GM12891 (cell line): Measurements from ENCODE around the gene LENG1.
"Not testable (repeated sequence)": the region's sequence is repeated elsewhere in the genome, so short reads cannot be mapped to it uniquely, and the experiment has no call there.

Source experiments
- DNase-seq: peaks from one replicate; pipeline ENCODE4 v3.0.0; 2011; ENCODE audit warnings: low spot score; ENCODE audit not compliant: insufficient read length
- FAIRE-seq: peaks from 2 replicates; lab custom pipeline; 2011; peaks lifted over from hg19 to GRCh38; lab: Jason Lieb, UNC
- PAX5 ChIP-seq: IDR thresholded peaks from 2 replicates; pipeline ENCODE4 v1.6.1; 2011; ENCODE audit warnings: low read length, moderate library complexity, mild to moderate bottlenecking; ENCODE audit not compliant: insufficient read depth, severe bottlenecking
- POLR2A ChIP-seq: IDR thresholded peaks from 2 replicates; pipeline ENCODE4 v1.6.1; 2011; ENCODE audit warnings: low read depth, low read length, control low read depth
- POLR2AphosphoS5 ChIP-seq: IDR thresholded peaks from 2 replicates; pipeline ENCODE4 v1.6.1; 2011; ENCODE audit warnings: low read depth, low read length, control low read depth
- POU2F2 ChIP-seq: IDR thresholded peaks from 2 replicates; pipeline ENCODE4 v1.6.1; 2011; ENCODE audit warnings: low read depth, mild to moderate bottlenecking, control low read depth, low read length, moderate library complexity
- SPI1 ChIP-seq: IDR thresholded peaks from 2 replicates; pipeline ENCODE4 v1.6.1; 2011; ENCODE audit warnings: low read depth, low read length, control low read depth
- TAF1 ChIP-seq: IDR thresholded peaks from 2 replicates; pipeline ENCODE4 v1.6.1; 2011; ENCODE audit warnings: low read depth, low read length, control low read depth

Gene LENG1

GRCh38 chr19:54201172-54201701 lies 41.7 kb upstream of the LENG1 start:
- DNase-seq (no peak), FAIRE-seq (no peak)
- TF ChIP-seq SPI1: no peak

- no peak for TF ChIP-seq POLR2AphosphoS5
- TF ChIP-seq POU2F2: no peak
- TF ChIP-seq TAF1: no peak
- no peak for TF ChIP-seq SPI1
- no peak for TF ChIP-seq PAX5
- no peak for TF ChIP-seq POLR2A
- FAIRE-seq (no peak), DNase-seq (no peak)
Measured at GRCh38 chr19:54199401-54199800, 39.9 kb upstream of the LENG1 start.

GRCh38 chr19:54197121-54197520 lies 37.6 kb upstream of the LENG1 start:
- DNase-seq (no peak), FAIRE-seq (no peak)
- TF ChIP-seq SPI1: no peak
- no peak for TF ChIP-seq POLR2A
- no peak for TF ChIP-seq PAX5
- TF ChIP-seq POLR2AphosphoS5: no peak
- TF ChIP-seq TAF1: no peak
- no peak for TF ChIP-seq POU2F2

- FAIRE-seq (no peak), DNase-seq (no peak)
- TF ChIP-seq POU2F2: no peak
- TF ChIP-seq POLR2AphosphoS5: no peak
- no peak for TF ChIP-seq TAF1
- no peak for TF ChIP-seq PAX5
- no peak for TF ChIP-seq SPI1
- TF ChIP-seq POLR2A: no peak
Measured at GRCh38 chr19:54196536-54196935, 37.0 kb upstream of the LENG1 start.

- DNase-seq, FAIRE-seq: not testable (repeated sequence)
Measured at GRCh38 chr19:54194463-54194862, 34.9 kb upstream of the LENG1 start.

GRCh38 chr19:54193011-54193410 lies 33.5 kb upstream of the LENG1 start:
- FAIRE-seq (no peak), DNase-seq (no peak)
- no peak for TF ChIP-seq POU2F2
- no peak for TF ChIP-seq SPI1
- TF ChIP-seq POLR2A: no peak
- no peak for TF ChIP-seq TAF1
- no peak for TF ChIP-seq POLR2AphosphoS5
- TF ChIP-seq PAX5: no peak

GRCh38 chr19:54191811-54192453 lies 32.4 kb upstream of the LENG1 start:
- TF ChIP-seq SPI1 (no peak), POLR2AphosphoS5 (no peak), POLR2A (no peak), POU2F2 (no peak), TAF1 (no peak), PAX5 (no peak)
- DNase-seq (no peak), FAIRE-seq (no peak)

- no peak for TF ChIP-seq POU2F2
- TF ChIP-seq POLR2AphosphoS5: no peak
- TF ChIP-seq POLR2A: 0 out of 2 replicates have a peak, but pooled peaks have one; percentile 14
- TF ChIP-seq SPI1: no peak
- TF ChIP-seq PAX5: peak; percentile 54
- 0 out of 2 replicates have a peak, but pooled peaks have one; percentile 49 for TF ChIP-seq TAF1
- DNase-seq: peak; percentile 76
- peak; percentile 73 for FAIRE-seq
Measured at GRCh38 chr19:54191011-54191810, 31.7 kb upstream of the LENG1 start, which contains the start of gene TSEN34. Gene TSEN34, plus strand, starts transcription at chr19:54191308. Its CDS starts 57 bp downstream, at chr19:54191365.

- DNase-seq (peak; percentile 68), FAIRE-seq (no peak)
- no peak for TF ChIP-seq SPI1
- no peak for TF ChIP-seq POLR2AphosphoS5
- TF ChIP-seq PAX5: no peak
- no peak for TF ChIP-seq TAF1
- no peak; the same call in 1 of the 2 replicates for TF ChIP-seq POLR2A
- TF ChIP-seq POU2F2: no peak
Measured at GRCh38 chr19:54190503-54191010, 31.0 kb upstream of the LENG1 start.
